Neural cell (in vitro differentiated cells): ENCODE measurements around the gene DDX47. TPM values are rescaled to one million over a fixed set of nuclear protein-coding genes. Genes with fewer than 3 reads are reported as not detected.

Experiments
- H2AFZ ChIP-seq: fragments of 200-600, 300-800 bp; sonication (generic), shearing (Covaris generic); 2 replicates; pipeline ENCODE4 v1.6.0; 2014; ENCODE audit warnings: low read depth, mild to moderate bottlenecking, antibody characterized with exemption, low read length, moderate library complexity
- H3F3A ChIP-seq: fragments of 200-600 bp; shearing (Covaris generic); 2 replicates; pipeline ENCODE4 v1.6.1; 2016; ENCODE audit warnings: mild to moderate bottlenecking, moderate library complexity, mixed read lengths, antibody characterized with exemption, low read length; ENCODE audit not compliant: insufficient read depth, poor library complexity, severe bottlenecking
- H3K27ac ChIP-seq: fragments of 200-600, 300-800 bp; sonication (generic), shearing (Covaris generic); 2 replicates; pipeline ENCODE4 v1.5.1; 2014; ENCODE audit warnings: mild to moderate bottlenecking, low read length, moderate library complexity
- H3K27me3 ChIP-seq: fragments of 300-800, 200-600 bp; sonication (generic), shearing (Covaris generic); 2 replicates; pipeline ENCODE4 v1.6.0; 2014; ENCODE audit warnings: mild to moderate bottlenecking, low read depth, low read length, moderate library complexity; ENCODE audit not compliant: insufficient read depth
- H3K36me3 ChIP-seq: fragments of 300-800, 200-600 bp; sonication (generic), shearing (Covaris generic); 2 replicates; pipeline ENCODE4 v1.5.1; 2014; ENCODE audit warnings: mild to moderate bottlenecking, antibody characterized with exemption, low read length, moderate library complexity; ENCODE audit not compliant: insufficient read depth
- H3K4me2 ChIP-seq: fragments of 300-800, 200-600 bp; sonication (generic), shearing (Covaris generic); 2 replicates; pipeline ENCODE4 v1.6.0; 2014; ENCODE audit warnings: mild to moderate bottlenecking, low read length
- H3K4me3 ChIP-seq: fragments of 300-800, 200-600 bp; sonication (generic), shearing (Covaris generic); 2 replicates; pipeline ENCODE4 v1.5.1; 2014; ENCODE audit warnings: mild to moderate bottlenecking, low read length, moderate library complexity
- H3K79me2 ChIP-seq: fragments of 200-600 bp; shearing (Covaris generic); replicated peaks from 2 replicates; pipeline ENCODE4 v1.6.0; 2014; ENCODE audit warnings: mild to moderate bottlenecking, low read length, moderate library complexity; ENCODE audit not compliant: insufficient read depth
- H3K9ac ChIP-seq: fragments of 300-800, 200-600 bp; sonication (generic), shearing (Covaris generic); 2 replicates; pipeline ENCODE4 v1.6.1; 2016; ENCODE audit warnings: mild to moderate bottlenecking, low read length, mixed read lengths
- H3K9me2 ChIP-seq: fragments of 200-600 bp; shearing (Covaris generic); 2 replicates; pipeline ENCODE4 v1.6.1; 2016; ENCODE audit warnings: mild to moderate bottlenecking, low read length, mixed read lengths; ENCODE audit not compliant: insufficient read depth
- H3K9me3 ChIP-seq: fragments of 200-600, 300-800 bp; sonication (generic), shearing (Covaris generic); 2 replicates; pipeline ENCODE4 v1.6.1; 2016; ENCODE audit warnings: mild to moderate bottlenecking, mixed run types, low read length, moderate library complexity, mixed read lengths
- H4K20me1 ChIP-seq: fragments of 200-600 bp; shearing (Covaris generic); 2 replicates; pipeline ENCODE4 v1.6.1; 2016; ENCODE audit warnings: mild to moderate bottlenecking, mixed run types; ENCODE audit not compliant: insufficient read depth
- CTCF ChIP-seq: fragments of 450-650 bp; IDR thresholded peaks from 2 replicates; pipeline ENCODE4 v1.5.1; 2014; ENCODE audit warnings: antibody characterized with exemption, mild to moderate bottlenecking, moderate library complexity; ENCODE audit not compliant: poor library complexity, severe bottlenecking
- EP300 ChIP-seq: fragments of 450-650 bp; conservative IDR thresholded peaks from 2 replicates; pipeline ENCODE4 v1.6.1; 2014; ENCODE audit warnings: antibody characterized with exemption, mild to moderate bottlenecking, moderate library complexity; ENCODE audit not compliant: poor library complexity, severe bottlenecking
- EZH2 ChIP-seq: fragments of 200-600, 300-800 bp; shearing (Covaris generic), sonication (generic); IDR thresholded peaks from 2 replicates; pipeline ENCODE4 v1.6.1; 2014; ENCODE audit warnings: antibody characterized with exemption, low read length, borderline replicate concordance, mild to moderate bottlenecking; ENCODE audit not compliant: insufficient read depth, poor library complexity, severe bottlenecking
- MXI1 ChIP-seq: fragments of 450-650 bp; conservative IDR thresholded peaks from 2 replicates; pipeline ENCODE4 v1.6.1; 2014; ENCODE audit warnings: antibody characterized with exemption, mild to moderate bottlenecking; ENCODE audit not compliant: poor library complexity, severe bottlenecking
- POLR2AphosphoS5 ChIP-seq: IDR thresholded peaks from 2 replicates; pipeline ENCODE4 v1.6.1; 2012
- RAD21 ChIP-seq: fragments of 450-650 bp; conservative IDR thresholded peaks from 2 replicates; pipeline ENCODE4 v1.6.1; 2014; ENCODE audit warnings: antibody characterized with exemption, mild to moderate bottlenecking, moderate library complexity
- REST ChIP-seq: IDR thresholded peaks from 2 replicates; pipeline ENCODE4 v1.6.1; 2012; ENCODE audit warnings: borderline replicate concordance
- SMC3 ChIP-seq: fragments of 450-650 bp; conservative IDR thresholded peaks from 2 replicates; pipeline ENCODE4 v1.6.1; 2014; ENCODE audit warnings: antibody characterized with exemption, mild to moderate bottlenecking, moderate library complexity; ENCODE audit not compliant: poor library complexity
- TAF1 ChIP-seq: IDR thresholded peaks from 2 replicates; pipeline ENCODE4 v1.6.1; 2012; ENCODE audit warnings: low read depth
- polyA plus RNA-seq: library from polyadenylated mRNA; depleted of rRNA; stranded (reverse); fragments of >200 nt; gene quantifications from 2 replicates; pipeline ENCODE4 v1.2.3, GENCODE V29; 2014

DDX47 gene
- polyA plus RNA-seq, 1 donor from 2014 or later: 97.6 TPM

GRCh38 chr12:12770262-12770661, 42.9 kb upstream of the DDX47 start:
- H2AFZ ChIP-seq: no peak overlapping the region
- no peak overlapping the region for H3K4me3 ChIP-seq
- H3K79me2 ChIP-seq: no peaks in the 10 kb centered on the region
- H4K20me1 ChIP-seq: no peaks in the 10 kb centered on the region
- H3K4me2 ChIP-seq: no peak overlapping the region
- H3K27me3 ChIP-seq: no peaks in the 10 kb centered on the region
- no peaks in the 10 kb centered on the region for H3K9me2 ChIP-seq
- TF ChIP-seq EZH2: no peak
- TF ChIP-seq SMC3: no peak
- no peak for TF ChIP-seq REST
- no peak for TF ChIP-seq TAF1
- no peak for TF ChIP-seq POLR2AphosphoS5
- TF ChIP-seq CTCF: no peak
- TF ChIP-seq MXI1: no peak
- no peak for TF ChIP-seq RAD21
- no peak for TF ChIP-seq EP300
- H3K36me3 ChIP-seq: no peaks in the 10 kb centered on the region
- H3K9me3 ChIP-seq: no peaks in the 10 kb centered on the region
- H3K9ac ChIP-seq: no peak overlapping the region
- H3K27ac ChIP-seq: no peak overlapping the region
- H3F3A ChIP-seq: no peaks in the 10 kb centered on the region

- TF ChIP-seq REST (no peak), EZH2 (no peak), CTCF (no peak), TAF1 (no peak)
These were observed 38.4 kb upstream of the DDX47 start for GRCh38 chr12:12774791-12775190.

More at GRCh38 chr12:12774791-12775190, 38.4 kb upstream of the DDX47 start:
- Histone ChIP-seq H3K9me2 (no peaks in the 10 kb centered on the region), H4K20me1 (no peaks in the 10 kb centered on the region), H3F3A (no peaks in the 10 kb centered on the region), H3K9me3 (no peaks in the 10 kb centered on the region), H3K27ac (no peak overlapping the region), H3K4me3 (no peak overlapping the region), H3K4me2 (no peak overlapping the region), H2AFZ (no peak overlapping the region), H3K79me2 (no peaks in the 10 kb centered on the region), H3K36me3 (no peaks in the 10 kb centered on the region), H3K27me3 (no peaks in the 10 kb centered on the region), H3K9ac (no peak overlapping the region)
